ENCODE measurements around the gene CCDC195. TPM values are rescaled to one million over a fixed set of nuclear protein-coding genes. Genes with fewer than 3 reads are reported as not detected.

CCDC195 gene
- total RNA-seq, 1 donor from 2014 or later, result not detected

- DNase-seq (ENCODE audit: extremely low spot score in 2 of 2), result no peak
- TF ChIP-seq POLR2A (IDR thresholded peaks at IDR 0.05) (no peak), POLR2AphosphoS5 (IDR thresholded peaks at IDR 0.05; ENCODE audit: insufficient read depth in 1 of 2, low read depth in 1 of 2) (no peak), CTCF (IDR thresholded peaks at IDR 0.05) (no peak)
- Histone ChIP-seq H3K27me3 (no peaks in the 10 kb centered on the region), H3K9me3 (no peaks in the 10 kb centered on the region), H3K4me1 (no peaks in the 10 kb centered on the region), H3K4me3 (no peak overlapping the region), H3K36me3 (no peaks in the 10 kb centered on the region), H3K27ac (no peak overlapping the region)
- intact Hi-C loops (cut with DNase I), result no loop called here
These were observed 6.1 kb upstream of the CCDC195 start for GRCh38 chr2:224722250-224722649.

- H3K9me3 ChIP-seq, result no peaks in the 10 kb centered on the region
- no peaks in the 10 kb centered on the region for H3K27me3 ChIP-seq
- intact Hi-C loops (cut with DNase I), result no loop called here
- H3K36me3 ChIP-seq, result no peaks in the 10 kb centered on the region
- no peak overlapping the region for H3K4me3 ChIP-seq
- H3K27ac ChIP-seq, result no peak overlapping the region
- no peak for DNase-seq (ENCODE audit: extremely low spot score in 2 of 2)
- TF ChIP-seq POLR2A (IDR thresholded peaks at IDR 0.05) (no peak), POLR2AphosphoS5 (IDR thresholded peaks at IDR 0.05; ENCODE audit: insufficient read depth in 1 of 2, low read depth in 1 of 2) (no peak), CTCF (IDR thresholded peaks at IDR 0.05) (no peak)
- H3K4me1 ChIP-seq, result peaks cover 6% of the 10 kb centered on the region
These were observed 756 bp upstream of the CCDC195 start for GRCh38 chr2:224716921-224717320.

GRCh38 chr2:224711859-224712665, 4.1 kb downstream of the CCDC195 start:
- Histone ChIP-seq H3K4me3 (no peak overlapping the region), H3K9me3 (no peaks in the 10 kb centered on the region), H3K27ac (no peak overlapping the region), H3K36me3 (no peaks in the 10 kb centered on the region), H3K27me3 (no peaks in the 10 kb centered on the region), H3K4me1 (peaks cover 6% of the 10 kb centered on the region)
- TF ChIP-seq POLR2AphosphoS5 (IDR thresholded peaks at IDR 0.05; ENCODE audit: insufficient read depth in 1 of 2, low read depth in 1 of 2) (no peak), POLR2A (IDR thresholded peaks at IDR 0.05) (no peak), CTCF (IDR thresholded peaks at IDR 0.05) (no peak)
- intact Hi-C loops (cut with DNase I), result no loop called here
- DNase-seq (ENCODE audit: extremely low spot score in 2 of 2), result no peak

GRCh38 chr2:224711381-224711780, 4.8 kb downstream of the CCDC195 start:
- peaks cover 6% of the 10 kb centered on the region for H3K4me1 ChIP-seq
- no peaks in the 10 kb centered on the region for H3K9me3 ChIP-seq
- TF ChIP-seq POLR2A (IDR thresholded peaks at IDR 0.05) (no peak), CTCF (IDR thresholded peaks at IDR 0.05) (no peak), POLR2AphosphoS5 (IDR thresholded peaks at IDR 0.05; ENCODE audit: insufficient read depth in 1 of 2, low read depth in 1 of 2) (no peak)
- H3K4me3 ChIP-seq, result no peak overlapping the region
- no peak for DNase-seq (ENCODE audit: extremely low spot score in 2 of 2)
- no peak overlapping the region for H3K27ac ChIP-seq
- H3K36me3 ChIP-seq, result no peaks in the 10 kb centered on the region
- intact Hi-C loops (cut with DNase I), result no loop called here
- H3K27me3 ChIP-seq, result no peaks in the 10 kb centered on the region

- Histone ChIP-seq H3K4me3 (no peak overlapping the region), H3K27ac (no peak overlapping the region), H3K4me1 (peaks cover 6% of the 10 kb centered on the region), H3K36me3 (no peaks in the 10 kb centered on the region), H3K27me3 (no peaks in the 10 kb centered on the region), H3K9me3 (no peaks in the 10 kb centered on the region)
- no peak for TF ChIP-seq POLR2AphosphoS5 (IDR thresholded peaks at IDR 0.05; ENCODE audit: insufficient read depth in 1 of 2, low read depth in 1 of 2)
- no peak for TF ChIP-seq POLR2A (IDR thresholded peaks at IDR 0.05)
- TF ChIP-seq CTCF (IDR thresholded peaks at IDR 0.05), result no peak
- intact Hi-C loops (cut with DNase I), result no loop called here
- no peak for DNase-seq (ENCODE audit: extremely low spot score in 2 of 2)
These were observed 6.9 kb downstream of the CCDC195 start for GRCh38 chr2:224709301-224709700.
